ENCODE data around the gene AGAP2. TPM values are rescaled to one million over a fixed set of nuclear protein-coding genes. Genes with fewer than 3 reads are reported as not detected.

The AGAP2 gene
- polyA plus RNA-seq, 3 donors: 0.20 to 3.4 (median 0.65) TPM

DNA sequence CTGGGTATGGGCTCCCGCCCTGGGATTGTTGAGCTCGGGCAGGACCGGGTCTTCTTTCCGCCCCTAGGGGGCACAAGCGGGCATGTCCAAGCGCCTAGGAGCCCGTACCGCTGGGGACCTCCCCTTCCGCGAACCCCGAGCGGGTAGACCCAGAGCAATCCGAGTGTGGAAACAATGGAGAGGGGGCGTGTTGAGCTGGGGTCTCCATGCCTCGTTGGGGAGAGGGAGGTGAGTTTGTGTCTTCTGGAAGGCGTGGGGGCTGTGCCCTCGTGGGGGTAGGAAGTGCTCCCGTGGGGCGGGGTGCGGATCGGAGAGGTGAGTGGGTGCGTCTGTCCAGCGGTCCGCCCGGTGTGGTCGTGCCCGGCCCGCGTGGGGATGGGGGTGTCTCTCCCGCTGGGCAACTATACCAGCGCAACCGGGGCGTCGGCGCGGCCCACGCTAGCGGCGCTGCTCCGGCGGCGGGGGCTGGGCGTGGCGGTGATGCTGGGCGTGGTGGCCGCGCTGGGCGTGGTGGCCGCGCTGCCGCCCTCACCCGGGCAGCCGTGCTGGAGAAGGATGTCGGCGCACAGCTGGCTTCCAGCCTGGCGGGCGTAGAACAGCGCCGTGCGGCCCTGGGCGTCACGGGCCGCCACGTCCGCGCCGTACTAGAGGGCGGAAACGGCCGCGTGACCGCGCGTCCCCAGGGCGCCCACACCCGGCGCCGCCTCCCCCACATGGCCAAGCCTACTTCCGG, 12.2 kb downstream of the AGAP2 start:
- Mint-ChIP-seq H3K27me3 (ENCODE audit: low read depth in 3 of 3) (peaks cover 0 to 2% (median 1%) of the 10 kb centered on the region in 3 donors), H3K9me3 (peaks cover 0 to 15% (median 12%) of the 10 kb centered on the region in 7 donors), H3K36me3 (peaks cover 40 to 57% of the 10 kb centered on the region in 2 donors), H3K4me3 (peak overlapping the region; percentile 74 to 84), H3K27ac (peak overlapping the region in 1 of 7 donors; percentile 60), H3K4me1 (peaks cover 3% of the 10 kb centered on the region)
- H3K4me1 ChIP-seq (ENCODE audit: control insufficient read depth in 1 of 2, insufficient read depth in 2 of 2, low read length in 2 of 2): no peaks in the 10 kb centered on the region
- intact Hi-C loops (cut with micrococcal nuclease): no loop called here
- H3K4me2 ChIP-seq (replicated peaks; ENCODE audit: extremely low read depth, low read length, poor library complexity, severe bottlenecking): no peak overlapping the region
- peaks cover 0 to 14% of the 10 kb centered on the region in 2 donors for H3K9me3 ChIP-seq (replicated peaks in 1 of 2; ENCODE audit: control insufficient read depth in 1 of 2, insufficient read depth in 1 of 2, low read length in 2 of 2)
- H3K9ac ChIP-seq (ENCODE audit: insufficient read depth, low read length, poor library complexity, severe bottlenecking): no peak overlapping the region
- H2AFZ ChIP-seq (ENCODE audit: insufficient read depth, low read depth, low read length, poor library complexity, severe bottlenecking): no peak overlapping the region
- H3K27ac ChIP-seq (ENCODE audit: low read depth in 1 of 2, low read length in 2 of 2): no peak overlapping the region
- 91% methylated on average over 64 of the region's 79 CpGs for WGBS (ENCODE audit: insufficient coverage)
- H4K20me1 ChIP-seq (ENCODE audit: insufficient read depth, low read length): peaks cover 3% of the 10 kb centered on the region
- H3K36me3 ChIP-seq (replicated peaks in 1 of 2; ENCODE audit: control insufficient read depth in 1 of 2, insufficient read depth in 2 of 2, low read length in 2 of 2): peaks cover 45 to 55% of the 10 kb centered on the region in 2 donors
- no peaks in the 10 kb centered on the region for H3K79me2 ChIP-seq (ENCODE audit: insufficient read depth, low read length)
- DNase-seq: no peak
- no peak overlapping the region for H3K4me3 ChIP-seq (replicated peaks in 1 of 3; ENCODE audit: low read depth in 2 of 3, low read length in 3 of 3)
- no peaks in the 10 kb centered on the region for H3K27me3 ChIP-seq (ENCODE audit: control insufficient read depth in 2 of 2, insufficient read depth in 2 of 2, low read length in 2 of 2)
- TF ChIP-seq, protein P1, sequence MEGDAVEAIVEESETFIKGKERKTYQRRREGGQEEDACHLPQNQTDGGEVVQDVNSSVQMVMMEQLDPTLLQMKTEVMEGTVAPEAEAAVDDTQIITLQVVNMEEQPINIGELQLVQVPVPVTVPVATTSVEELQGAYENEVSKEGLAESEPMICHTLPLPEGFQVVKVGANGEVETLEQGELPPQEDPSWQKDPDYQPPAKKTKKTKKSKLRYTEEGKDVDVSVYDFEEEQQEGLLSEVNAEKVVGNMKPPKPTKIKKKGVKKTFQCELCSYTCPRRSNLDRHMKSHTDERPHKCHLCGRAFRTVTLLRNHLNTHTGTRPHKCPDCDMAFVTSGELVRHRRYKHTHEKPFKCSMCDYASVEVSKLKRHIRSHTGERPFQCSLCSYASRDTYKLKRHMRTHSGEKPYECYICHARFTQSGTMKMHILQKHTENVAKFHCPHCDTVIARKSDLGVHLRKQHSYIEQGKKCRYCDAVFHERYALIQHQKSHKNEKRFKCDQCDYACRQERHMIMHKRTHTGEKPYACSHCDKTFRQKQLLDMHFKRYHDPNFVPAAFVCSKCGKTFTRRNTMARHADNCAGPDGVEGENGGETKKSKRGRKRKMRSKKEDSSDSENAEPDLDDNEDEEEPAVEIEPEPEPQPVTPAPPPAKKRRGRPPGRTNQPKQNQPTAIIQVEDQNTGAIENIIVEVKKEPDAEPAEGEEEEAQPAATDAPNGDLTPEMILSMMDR (IDR thresholded peaks at IDR 0.05): peak; percentile 17

DNA sequence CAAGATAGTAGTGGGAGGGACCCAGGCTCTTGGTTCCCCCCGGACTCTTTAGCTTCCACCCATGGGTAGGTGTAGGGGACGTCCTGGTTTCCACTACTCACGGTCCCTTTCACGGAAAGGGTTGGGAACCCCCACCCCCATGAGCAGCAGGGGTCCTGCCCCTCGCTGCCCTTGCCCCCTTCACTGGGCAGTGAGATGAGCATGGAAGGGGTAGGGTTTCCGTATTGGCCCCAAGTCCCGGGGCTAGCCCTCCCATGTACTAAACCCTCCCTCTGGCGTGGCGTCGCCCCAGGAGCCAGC, 12.7 kb downstream of the AGAP2 start:
- no peak overlapping the region for H3K27ac ChIP-seq (ENCODE audit: low read depth in 1 of 2, low read length in 2 of 2)
- H3K27me3 ChIP-seq (ENCODE audit: control insufficient read depth in 2 of 2, insufficient read depth in 2 of 2, low read length in 2 of 2): no peaks in the 10 kb centered on the region
- no peaks in the 10 kb centered on the region for H3K79me2 ChIP-seq (ENCODE audit: insufficient read depth, low read length)
- Mint-ChIP-seq H3K4me1 (peaks cover 3% of the 10 kb centered on the region), H3K27ac (no peak overlapping the region), H3K9me3 (peaks cover 0 to 15% (median 12%) of the 10 kb centered on the region in 7 donors), H3K27me3 (ENCODE audit: low read depth in 3 of 3) (peaks cover 0 to 2% (median 1%) of the 10 kb centered on the region in 3 donors), H3K4me3 (no peak overlapping the region), H3K36me3 (peaks cover 40 to 57% of the 10 kb centered on the region in 2 donors)
- peaks cover 45 to 55% of the 10 kb centered on the region in 2 donors for H3K36me3 ChIP-seq (replicated peaks in 1 of 2; ENCODE audit: control insufficient read depth in 1 of 2, insufficient read depth in 2 of 2, low read length in 2 of 2)
- no peak overlapping the region for H3K4me3 ChIP-seq (replicated peaks in 1 of 3; ENCODE audit: low read depth in 2 of 3, low read length in 3 of 3)
- intact Hi-C loops (cut with micrococcal nuclease): no loop called here
- H3K4me1 ChIP-seq (ENCODE audit: control insufficient read depth in 1 of 2, insufficient read depth in 2 of 2, low read length in 2 of 2): no peaks in the 10 kb centered on the region
- H3K4me2 ChIP-seq (replicated peaks; ENCODE audit: extremely low read depth, low read length, poor library complexity, severe bottlenecking): no peak overlapping the region
- WGBS (ENCODE audit: insufficient coverage): no CpG with 5 or more reads among the region's 10 CpGs
- peaks cover 6% of the 10 kb centered on the region for H4K20me1 ChIP-seq (ENCODE audit: insufficient read depth, low read length)
- no peak overlapping the region for H2AFZ ChIP-seq (ENCODE audit: insufficient read depth, low read depth, low read length, poor library complexity, severe bottlenecking)
- no peak for DNase-seq
- TF ChIP-seq, protein P1 (IDR thresholded peaks at IDR 0.05): no peak
- no peak overlapping the region for H3K9ac ChIP-seq (ENCODE audit: insufficient read depth, low read length, poor library complexity, severe bottlenecking)
- peaks cover 0 to 14% of the 10 kb centered on the region in 2 donors for H3K9me3 ChIP-seq (replicated peaks in 1 of 2; ENCODE audit: control insufficient read depth in 1 of 2, insufficient read depth in 1 of 2, low read length in 2 of 2)

Data from CD14-positive monocyte (primary cell).